ENCODE measurements around the gene KLHL7. TPM values are rescaled to one million over a fixed set of nuclear protein-coding genes. Genes with fewer than 3 reads are reported as not detected.

The KLHL7 gene
- total RNA-seq, 2 donors from 2014 or later, result 37.5 to 54.6 TPM

GRCh38 chr7:23107781-23108180 is 2.2 kb downstream of the KLHL7 start:
- Histone ChIP-seq H3K4me3 (ENCODE audit: low read length) (peak overlapping the region; percentile 92), H3K4me1 (ENCODE audit: control insufficient read depth, insufficient read depth, low read length) (no peaks in the 10 kb centered on the region), H3K9me3 (ENCODE audit: control insufficient read depth, low read length) (peaks cover 1% of the 10 kb centered on the region), H3K27me3 (ENCODE audit: control insufficient read depth, insufficient read depth, low read length, poor library complexity, severe bottlenecking) (no peaks in the 10 kb centered on the region), H3K36me3 (ENCODE audit: control insufficient read depth, insufficient read depth, low read length) (no peaks in the 10 kb centered on the region), H3K9ac (ENCODE audit: extremely low read depth, low read length, poor library complexity, severe bottlenecking) (no peak overlapping the region), H3K27ac (ENCODE audit: low read depth, low read length) (no peak overlapping the region)
- Mint-ChIP-seq H3K9me3 (no peaks in the 10 kb centered on the region), H3K27me3 (ENCODE audit: insufficient read depth) (no peaks in the 10 kb centered on the region), H3K27ac (no peak overlapping the region), H3K36me3 (ENCODE audit: low read depth) (peaks cover 2% of the 10 kb centered on the region), H3K4me1 (peaks cover 20% of the 10 kb centered on the region), H3K4me3 (peak overlapping the region; percentile 93)
- 70 to 100% methylated on average over 1 to 2 of the region's 2 CpGs for WGBS, 2 experiments (ENCODE audit: insufficient coverage in 1 of 2, insufficient read length in 1 of 2)
- no peak for DNase-seq
- TF ChIP-seq CTCF (conservative IDR thresholded peaks at IDR 0.05), result no peak

DNA sequence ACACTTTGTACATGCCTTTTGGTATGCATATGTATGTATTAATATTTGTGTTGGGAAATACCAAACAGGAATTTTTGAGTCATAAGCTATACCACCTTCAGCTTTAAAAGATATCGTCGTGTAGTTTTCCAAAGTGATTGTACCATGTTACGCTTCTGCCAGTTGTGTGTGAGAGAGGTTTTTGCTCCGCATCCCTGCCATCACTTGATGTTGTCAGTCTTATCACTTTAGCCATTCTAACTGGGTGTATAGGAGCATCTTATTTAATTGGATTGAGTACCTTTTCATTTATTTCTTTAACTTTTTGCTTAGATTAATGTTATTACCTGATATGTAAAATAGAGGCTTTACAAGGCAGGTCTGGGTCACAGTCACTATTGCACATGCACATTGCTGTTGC is 3.4 kb downstream of the KLHL7 start:
- WGBS, 2 experiments (ENCODE audit: insufficient coverage in 1 of 2, insufficient read length in 1 of 2), result 83 to 94% methylated on average over 3 to 4 of the region's 4 CpGs
- H3K27ac Mint-ChIP-seq, result no peak overlapping the region
- Histone ChIP-seq H3K4me1 (ENCODE audit: control insufficient read depth, insufficient read depth, low read length) (no peaks in the 10 kb centered on the region), H3K9me3 (ENCODE audit: control insufficient read depth, low read length) (no peaks in the 10 kb centered on the region), H3K36me3 (ENCODE audit: control insufficient read depth, insufficient read depth, low read length) (no peaks in the 10 kb centered on the region), H3K9ac (ENCODE audit: extremely low read depth, low read length, poor library complexity, severe bottlenecking) (no peak overlapping the region), H3K27me3 (ENCODE audit: control insufficient read depth, insufficient read depth, low read length, poor library complexity, severe bottlenecking) (no peaks in the 10 kb centered on the region), H3K4me3 (ENCODE audit: low read length) (no peak overlapping the region), H3K27ac (ENCODE audit: low read depth, low read length) (no peak overlapping the region)
- no peaks in the 10 kb centered on the region for H3K9me3 Mint-ChIP-seq
- TF ChIP-seq CTCF (conservative IDR thresholded peaks at IDR 0.05), result no peak
- H3K4me3 Mint-ChIP-seq, result no peak overlapping the region
- H3K36me3 Mint-ChIP-seq (ENCODE audit: low read depth), result no peaks in the 10 kb centered on the region
- no peaks in the 10 kb centered on the region for H3K27me3 Mint-ChIP-seq (ENCODE audit: insufficient read depth)
- no peak for DNase-seq
- peaks cover 20% of the 10 kb centered on the region for H3K4me1 Mint-ChIP-seq

GRCh38 chr7:23109470-23109869 is 3.9 kb downstream of the KLHL7 start:
- Histone ChIP-seq H3K27me3 (ENCODE audit: control insufficient read depth, insufficient read depth, low read length, poor library complexity, severe bottlenecking) (no peaks in the 10 kb centered on the region), H3K9ac (ENCODE audit: extremely low read depth, low read length, poor library complexity, severe bottlenecking) (no peak overlapping the region), H3K4me3 (ENCODE audit: low read length) (no peak overlapping the region), H3K36me3 (ENCODE audit: control insufficient read depth, insufficient read depth, low read length) (no peaks in the 10 kb centered on the region), H3K27ac (ENCODE audit: low read depth, low read length) (no peak overlapping the region), H3K9me3 (ENCODE audit: control insufficient read depth, low read length) (no peaks in the 10 kb centered on the region), H3K4me1 (ENCODE audit: control insufficient read depth, insufficient read depth, low read length) (no peaks in the 10 kb centered on the region)
- no peak for DNase-seq
- Mint-ChIP-seq H3K9me3 (no peaks in the 10 kb centered on the region), H3K4me3 (no peak overlapping the region), H3K36me3 (ENCODE audit: low read depth) (no peaks in the 10 kb centered on the region), H3K27ac (no peak overlapping the region), H3K27me3 (ENCODE audit: insufficient read depth) (no peaks in the 10 kb centered on the region), H3K4me1 (peaks cover 20% of the 10 kb centered on the region)
- 96 to 100% methylated on average over 1 of the region's 1 CpG for WGBS, 2 experiments (ENCODE audit: insufficient coverage in 1 of 2, insufficient read length in 1 of 2)
- no peak for TF ChIP-seq CTCF (conservative IDR thresholded peaks at IDR 0.05)

Measured in endodermal cell (in vitro differentiated cells).